Small intestine (tissue), 7 donors: ENCODE results near the gene OR6J1. TPM values are rescaled to one million over a fixed set of nuclear protein-coding genes. Genes with fewer than 3 reads are reported as not detected.

Source experiments
- DNase-seq, 2 donors: peaks; one replicate each; pipeline versions ENCODE4 v3.0.0 to v3.0.0-alpha.2; 2013
- FAIRE-seq: peaks from 2 replicates; lab custom pipeline; 2012; peaks lifted over from hg19 to GRCh38; lab: Jason Lieb, UNC
- H3K27ac ChIP-seq, 3 donors: one replicate each; pipeline ENCODE4 v1.5.1; 2013; ENCODE audit warnings: low read length in 2 of 3, mild to moderate bottlenecking in 2 of 3, control low read depth in 1 of 3, inconsistent platforms in 1 of 3, low read depth in 1 of 3, moderate library complexity in 1 of 3
- H3K27me3 ChIP-seq, 3 donors: one replicate each; pipeline ENCODE4 v1.6.1; 2013; ENCODE audit warnings: low read length in 3 of 3, inconsistent platforms in 1 of 3; ENCODE audit not compliant: control insufficient read depth in 3 of 3, insufficient read depth in 3 of 3
- H3K36me3 ChIP-seq, 3 donors: one replicate each; pipeline ENCODE4 v1.6.1; 2013; ENCODE audit warnings: low read length in 3 of 3, inconsistent platforms in 1 of 3, low read depth in 1 of 3, mild to moderate bottlenecking in 1 of 3, moderate library complexity in 1 of 3; ENCODE audit not compliant: control insufficient read depth in 3 of 3, insufficient read depth in 2 of 3
- H3K4me1 ChIP-seq, 3 donors: one replicate each; pipeline ENCODE4 v1.6.1; 2013; ENCODE audit warnings: low read length in 2 of 3, inconsistent platforms in 1 of 3, low read depth in 1 of 3, mild to moderate bottlenecking in 1 of 3, moderate library complexity in 1 of 3; ENCODE audit not compliant: control insufficient read depth in 3 of 3, insufficient read depth in 2 of 3
- H3K4me3 ChIP-seq, 3 donors: one replicate each; pipeline ENCODE4 v1.5.1; 2013; ENCODE audit warnings: low read length in 3 of 3, control low read depth in 1 of 3, inconsistent platforms in 1 of 3, low read depth in 1 of 3, mild to moderate bottlenecking in 1 of 3, moderate library complexity in 1 of 3
- H3K9me3 ChIP-seq, 2 donors: one replicate each; pipeline ENCODE4 v1.6.1; 2013; ENCODE audit warnings: low read depth in 1 of 2, low read length in 1 of 2; ENCODE audit not compliant: control insufficient read depth in 2 of 2, insufficient read depth in 1 of 2
- WGBS, 3 donors: extraction: QIAGEN DNeasy Blood & Tissue Kit; methylation state at CpG; one replicate each; pipeline ENCODE4 v1.1.7; 2013; 5-methylcytosine and 5-hydroxymethylcytosine counted together
- polyA plus RNA-seq, 4 donors: library from polyadenylated mRNA; stranded (reverse) in 3 of 4; unstranded in 1 of 4; fragments of 200-250 nt in 3 of 4; fragments of 120-200 nt in 1 of 4; gene quantifications; one replicate each; pipeline versions ENCODE4 v1.2.1 to v1.2.3, GENCODE V29; 2013
- donor health status: healthy with polysubstance abuse.
- donor health status: control.
- donor health status: control.
- donor health status: Bipolar disorder and iron deficiency.
- donor health status: healthy.

Gene OR6J1
- polyA plus RNA-seq, 4 donors: not detected

DNA sequence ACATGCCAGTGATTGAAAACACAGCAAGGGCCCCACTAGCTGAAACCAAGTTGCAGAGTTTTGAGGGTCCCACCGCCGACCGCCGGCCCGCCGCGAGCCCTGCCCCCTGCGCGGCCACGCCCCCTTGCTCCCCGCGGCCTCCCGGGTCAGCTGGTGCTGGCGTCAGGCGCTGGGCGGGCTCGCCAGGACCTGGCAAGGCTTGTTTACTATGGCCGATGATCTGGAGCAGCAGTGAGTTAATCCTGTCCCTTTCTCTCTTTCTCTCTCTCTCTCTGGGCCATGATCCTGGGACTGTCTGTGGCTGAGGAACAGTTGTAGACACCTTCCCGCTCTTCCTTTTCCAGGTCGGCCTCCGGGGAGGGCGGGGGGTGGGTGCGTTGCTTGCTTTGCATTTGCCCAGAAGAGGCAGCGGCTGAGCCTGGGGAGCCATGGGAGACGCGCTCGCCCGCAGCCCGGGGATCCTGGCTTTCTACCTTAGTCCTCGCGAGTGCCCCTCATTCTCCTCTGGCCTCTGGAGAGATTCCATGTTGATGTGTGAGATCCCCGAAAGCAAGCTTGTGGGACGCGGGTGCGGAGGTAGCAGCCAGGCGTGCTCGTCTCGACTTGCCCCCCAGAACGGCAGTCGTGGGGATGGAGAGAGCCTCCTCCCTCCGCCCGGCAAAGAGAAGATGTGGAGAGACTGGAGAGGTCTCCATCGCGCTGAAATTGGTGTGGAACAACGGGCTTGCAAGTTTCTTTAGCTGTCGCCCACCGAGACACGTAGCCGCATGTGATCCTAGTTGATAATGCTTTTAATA, 45.9 kb downstream of the OR6J1 start, which contains the start of gene ABHD4:
ABHD4 (plus strand) TSS at position 202 of the 797 bp plus-strand sequence; CDS start at position 209, 7 bp downstream.
- FAIRE-seq (no peak), DNase-seq (peak; percentile 82 to 93)
- Histone ChIP-seq H3K4me3 (peak within 1 kb of the TSS; percentile 64 to 98 (median 77)), H3K27me3 (no peaks in the 10 kb centered on the region), H3K4me1 (peaks cover 1 to 12% (median 4%) of the 10 kb centered on the region in 3 donors), H3K9me3 (no peaks in the 10 kb centered on the region), H3K36me3 (peaks cover 0 to 17% (median 8%) of the 10 kb centered on the region in 3 donors), H3K27ac (peak within 1 kb of the TSS; percentile 82 to 99 (median 84))
- WGBS, 3 donors: 1% methylated on average over 49 of the region's 49 CpGs

DNA sequence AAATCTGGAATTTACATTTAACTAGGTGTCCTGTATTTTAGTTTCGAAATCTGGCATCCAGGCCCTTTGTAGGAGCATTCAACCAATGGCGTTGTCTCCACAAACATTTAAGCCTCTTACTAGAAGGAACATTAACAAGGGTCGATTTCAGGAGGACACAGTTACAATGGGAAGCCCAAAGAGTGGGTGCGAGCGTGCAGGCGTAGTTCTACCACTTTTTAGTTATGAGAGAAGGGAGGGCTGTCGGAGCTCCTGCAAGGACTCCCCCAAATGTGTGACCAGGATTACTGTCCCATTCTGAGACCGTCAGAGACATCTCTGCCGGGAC, 46.4 kb downstream of the OR6J1 start:
- no peaks in the 10 kb centered on the region for H3K9me3 ChIP-seq
- H3K27ac ChIP-seq: peak overlapping the region; percentile 22 to 99 (median 82)
- peak overlapping the region; percentile 64 to 98 (median 77) for H3K4me3 ChIP-seq
- FAIRE-seq: no peak
- DNase-seq: peak in 1 of 2 donors; percentile 18
- 3 to 10% (median 6%) methylated on average over 9 of the region's 9 CpGs for WGBS, 3 donors
- H3K4me1 ChIP-seq: peaks cover 1 to 12% (median 4%) of the 10 kb centered on the region in 3 donors
- peaks cover 0 to 13% (median 8%) of the 10 kb centered on the region in 3 donors for H3K36me3 ChIP-seq
- no peaks in the 10 kb centered on the region for H3K27me3 ChIP-seq

DNA sequence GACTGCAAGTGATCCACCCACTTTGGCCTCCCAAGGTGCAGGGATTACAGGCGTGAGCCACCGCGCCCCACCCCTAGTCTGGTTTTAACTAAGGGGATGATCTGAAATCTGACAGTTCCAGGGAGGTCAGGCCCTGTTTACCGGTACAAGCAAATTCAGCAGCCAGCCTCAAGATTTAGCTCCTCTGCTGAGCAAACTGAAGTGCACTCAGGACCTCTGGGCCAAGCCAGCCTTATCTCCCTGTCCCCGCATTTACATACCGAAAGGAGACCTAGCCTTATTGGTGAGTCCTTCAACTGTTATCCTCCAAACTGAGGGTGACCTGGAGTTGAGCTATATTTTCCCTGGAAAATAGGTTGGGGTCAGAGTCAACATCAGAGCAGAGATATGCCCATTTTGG, 46.9 kb downstream of the OR6J1 start:
- H3K4me3 ChIP-seq: no peak overlapping the region
- peaks cover 0 to 10% (median 8%) of the 10 kb centered on the region in 3 donors for H3K36me3 ChIP-seq
- no peak overlapping the region for H3K27ac ChIP-seq
- FAIRE-seq (no peak), DNase-seq (no peak)
- WGBS, 3 donors: 78 to 89% (median 79%) methylated on average over 6 of the region's 6 CpGs
- H3K4me1 ChIP-seq: peaks cover 1 to 12% (median 4%) of the 10 kb centered on the region in 3 donors
- no peaks in the 10 kb centered on the region for H3K9me3 ChIP-seq
- no peaks in the 10 kb centered on the region for H3K27me3 ChIP-seq

DNA sequence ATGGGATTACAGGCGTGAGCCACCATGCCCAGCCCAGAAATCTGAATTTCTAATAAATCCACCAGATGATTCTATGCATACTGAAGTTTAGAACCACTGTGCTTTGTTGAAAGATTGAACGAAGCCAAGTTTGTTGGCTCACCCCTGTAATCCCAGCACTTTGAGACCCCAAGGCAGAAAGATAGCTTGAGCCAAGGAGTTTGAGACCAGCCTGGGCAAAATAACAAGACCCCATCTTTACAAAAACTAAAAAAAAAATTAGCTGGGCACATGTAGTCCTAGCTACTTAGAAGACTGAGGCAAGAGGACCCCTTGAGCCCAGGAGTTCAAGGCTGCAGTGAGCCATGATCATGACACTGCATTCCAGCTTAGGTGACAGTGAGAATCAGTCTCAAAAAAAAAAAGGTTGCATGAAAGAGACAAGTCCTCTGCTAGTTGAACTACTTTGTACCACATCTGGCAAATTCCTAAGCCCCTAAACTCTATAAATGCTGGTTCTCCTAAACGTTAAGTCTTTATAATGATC, 47.7 kb downstream of the OR6J1 start:
- Histone ChIP-seq H3K4me3 (no peak overlapping the region), H3K27ac (no peak overlapping the region), H3K4me1 (peaks cover 1 to 12% (median 4%) of the 10 kb centered on the region in 3 donors), H3K27me3 (no peaks in the 10 kb centered on the region), H3K36me3 (peaks cover 0 to 1% (median under 1%) of the 10 kb centered on the region in 3 donors), H3K9me3 (no peaks in the 10 kb centered on the region)
- no peak for FAIRE-seq
- 86 to 88% (median 88%) methylated on average over 3 of the region's 3 CpGs for WGBS, 3 donors
- DNase-seq: no peak

DNA sequence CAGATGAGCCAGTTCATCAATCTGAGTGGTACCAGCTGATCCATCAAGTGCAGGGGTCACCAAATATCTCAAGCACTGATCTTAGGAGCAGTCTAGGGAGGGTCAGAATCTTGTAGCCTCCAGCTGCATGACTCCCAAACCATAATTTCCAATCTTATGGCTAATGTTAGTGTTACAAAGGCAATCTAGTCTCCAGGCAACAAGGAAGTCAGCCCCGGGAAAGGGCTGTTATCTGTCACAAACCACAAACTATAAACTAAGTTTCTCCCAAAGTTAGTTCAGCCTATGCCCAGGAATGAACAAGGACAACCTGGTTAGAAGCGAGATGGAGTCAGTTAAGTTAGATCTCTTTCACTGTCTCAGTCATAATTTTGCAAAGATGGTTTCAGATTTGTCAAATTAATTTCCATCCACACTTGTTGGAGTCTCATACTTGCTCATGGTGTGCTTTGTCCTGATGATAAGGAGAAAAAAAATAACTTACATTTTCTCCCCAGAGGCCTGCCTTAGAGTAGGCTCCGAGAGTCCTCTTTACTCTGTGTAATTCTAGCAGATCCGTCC, 49.9 kb downstream of the OR6J1 start:
- 43 to 55% (median 50%) methylated on average over 4 of the region's 4 CpGs for WGBS, 3 donors
- no peak overlapping the region for H3K27ac ChIP-seq
- no peak overlapping the region for H3K4me3 ChIP-seq
- no peak for FAIRE-seq
- no peaks in the 10 kb centered on the region for H3K36me3 ChIP-seq
- H3K4me1 ChIP-seq: peaks cover 0 to 11% (median 2%) of the 10 kb centered on the region in 3 donors
- no peaks in the 10 kb centered on the region for H3K9me3 ChIP-seq
- no peaks in the 10 kb centered on the region for H3K27me3 ChIP-seq
- DNase-seq: no peak

DNA sequence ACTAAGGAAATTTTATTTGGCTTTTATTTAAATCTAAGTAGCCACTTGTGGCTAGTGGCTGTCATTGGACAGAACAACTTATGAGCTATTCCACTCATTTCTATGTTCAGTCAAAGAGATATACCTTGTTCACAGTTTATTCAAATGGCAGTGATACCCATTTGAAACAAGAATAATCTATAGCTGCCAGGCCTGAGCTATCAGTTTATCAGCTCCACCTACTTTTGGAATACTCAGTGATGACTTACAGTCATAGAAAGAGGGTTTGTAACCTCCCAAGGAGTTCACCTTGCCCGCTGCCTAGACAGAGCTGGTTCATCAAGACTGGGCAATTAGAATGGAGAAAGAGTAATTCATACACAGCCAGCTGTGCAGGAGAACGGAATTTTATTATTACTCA, 50.6 kb downstream of the OR6J1 start:
- Histone ChIP-seq H3K4me1 (peaks cover 0 to 8% (median 0%) of the 10 kb centered on the region in 3 donors), H3K27me3 (no peaks in the 10 kb centered on the region), H3K36me3 (no peaks in the 10 kb centered on the region), H3K27ac (no peak overlapping the region), H3K9me3 (no peaks in the 10 kb centered on the region), H3K4me3 (no peak overlapping the region)
- FAIRE-seq: no peak
- no peak for DNase-seq
- WGBS, 3 donors: 79 to 86% (median 85%) methylated on average over 2 of the region's 2 CpGs

DNA sequence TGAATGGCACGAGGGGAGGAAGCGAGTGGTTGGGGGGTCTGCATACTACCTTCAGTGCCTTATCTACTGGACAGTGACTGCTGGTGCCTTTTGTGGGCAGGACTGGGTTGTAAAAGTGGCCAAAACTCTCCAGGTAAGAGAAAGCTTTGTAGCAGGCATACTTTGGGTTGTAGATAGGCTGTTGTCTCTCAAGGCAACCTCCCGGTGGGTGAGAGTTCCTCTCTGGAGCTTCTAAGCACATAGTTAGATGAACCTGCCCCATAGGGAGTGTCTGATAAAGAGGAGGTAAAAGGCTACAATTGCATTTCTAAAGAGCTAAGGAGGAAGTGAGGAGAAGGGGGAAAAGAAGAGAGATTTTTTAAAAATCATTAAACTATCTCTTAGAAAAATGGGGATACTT, 51.0 kb downstream of the OR6J1 start:
- no peaks in the 10 kb centered on the region for H3K27me3 ChIP-seq
- no peak overlapping the region for H3K27ac ChIP-seq
- FAIRE-seq: no peak
- no peaks in the 10 kb centered on the region for H3K9me3 ChIP-seq
- WGBS, 3 donors: 62 to 69% (median 63%) methylated on average over 3 of the region's 3 CpGs
- DNase-seq: no peak
- H3K36me3 ChIP-seq: no peaks in the 10 kb centered on the region
- H3K4me3 ChIP-seq: no peak overlapping the region
- peaks cover 0 to 9% (median 0%) of the 10 kb centered on the region in 3 donors for H3K4me1 ChIP-seq

DNA sequence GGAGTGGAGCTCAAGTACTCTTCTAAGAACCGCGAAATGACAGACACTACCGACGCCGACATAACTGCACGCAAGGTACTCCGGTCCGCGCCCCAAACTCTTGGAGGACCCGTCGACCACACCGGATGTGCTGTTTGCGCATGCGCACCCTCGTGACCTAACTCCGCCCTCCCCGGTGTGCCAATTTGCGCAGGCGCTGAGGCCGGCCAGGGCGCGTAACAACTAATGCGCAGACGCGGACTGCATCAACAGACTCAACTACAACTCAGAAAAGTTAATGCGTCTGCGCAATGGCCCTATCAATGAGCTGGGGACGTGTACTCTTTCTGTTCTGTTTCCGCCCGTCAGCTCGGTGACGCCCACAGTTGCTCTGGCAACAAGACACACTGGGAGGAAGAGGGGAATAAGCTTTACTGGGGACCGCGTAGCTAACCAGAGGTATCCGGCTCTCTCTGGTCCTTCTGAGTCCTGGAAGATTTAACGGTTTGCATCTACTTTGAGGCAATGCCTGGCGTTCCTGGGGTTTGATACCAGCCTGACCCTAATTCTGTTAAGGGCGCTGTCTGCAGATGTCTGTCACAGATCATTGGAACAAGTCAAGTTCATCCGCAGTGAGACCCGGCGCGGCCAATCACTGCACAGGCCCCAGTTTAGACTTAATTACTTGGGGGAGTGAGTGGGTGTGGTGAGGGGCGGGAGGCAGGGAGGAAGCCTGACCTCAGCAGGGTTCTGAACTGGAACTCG, 54.9 kb downstream of the OR6J1 start, which contains the start of gene DAD1:
DAD1 (minus strand) TSS at position 129 of the 744 bp plus-strand sequence; CDS start at position 62, 67 bp downstream.
- FAIRE-seq (no peak), DNase-seq (peak; percentile 100)
- WGBS, 3 donors: 0 to 1% (median 0%) methylated on average over 44 of the region's 44 CpGs
- H3K27ac ChIP-seq: peak within 1 kb of the TSS; percentile 90 to 97 (median 96)
- peaks cover 0 to 4% (median 3%) of the 10 kb centered on the region in 3 donors for H3K36me3 ChIP-seq
- peaks cover 5 to 15% (median 13%) of the 10 kb centered on the region in 3 donors for H3K4me1 ChIP-seq
- H3K27me3 ChIP-seq: no peaks in the 10 kb centered on the region
- peak within 1 kb of the TSS; percentile 62 to 98 (median 69) for H3K4me3 ChIP-seq
- H3K9me3 ChIP-seq: no peaks in the 10 kb centered on the region
